IMR-90 (cell line): ENCODE measurements around the gene GFER. TPM values are rescaled to one million over a fixed set of nuclear protein-coding genes. Genes with fewer than 3 reads are reported as not detected.

Source experiments
- ATAC-seq: fragments of 200-7000 bp; cut with Tn5 transposase; 2 replicates; pipeline ENCODE4 v1.9.1; 2020; ENCODE audit warnings: low read depth, mild to moderate bottlenecking, moderate library complexity
- BruUV-seq: library from RNA; stranded (reverse); fragments of 400-500 nt; replicated peaks from 2 replicates; lab custom pipeline; 2021; lab: Mats Ljungman, UMichigan
- CTCF ChIA-PET: fragments of 300-600 bp; formaldehyde crosslinking; extraction: SDS; loops from one replicate; lab custom pipeline; 2021; ENCODE audit warnings: antibody characterized with exemption; lab: Yijun Ruan, JAX
- POLR2A ChIA-PET: fragments of 300-600 bp; sonication (Branson Sonifier 250); formaldehyde crosslinking; loops from one replicate; lab custom pipeline; 2022; ENCODE audit warnings: antibody characterized with exemption; ENCODE audit not compliant: unreplicated experiment; lab: Charles Lee
- DNase-seq: peaks from one replicate; pipeline ENCODE4 v3.0.0; 2013
- H2AFZ ChIP-seq: replicated peaks from 2 replicates; pipeline ENCODE3; 2013; ENCODE audit warnings: low read length, mild to moderate bottlenecking; ENCODE audit not compliant: poor library complexity
- H2AK5ac ChIP-seq: 2 replicates; pipeline ENCODE4 v1.6.1; 2013; ENCODE audit warnings: low read depth, low read length, inconsistent platforms
- H2AK9ac ChIP-seq: replicated peaks from 2 replicates; pipeline ENCODE3; 2013; ENCODE audit warnings: mild to moderate bottlenecking, low read depth, low read length, moderate library complexity; ENCODE audit not compliant: poor library complexity
- H2BK120ac ChIP-seq: 2 replicates; pipeline ENCODE4 v1.6.1; 2013; ENCODE audit warnings: low read depth, low read length, inconsistent platforms
- H2BK15ac ChIP-seq: 3 replicates; pipeline ENCODE4 v1.6.1; 2013; ENCODE audit warnings: low read depth, low read length, inconsistent platforms
- H2BK20ac ChIP-seq: 2 replicates; pipeline ENCODE4 v1.6.1; 2013; ENCODE audit warnings: low read depth, mild to moderate bottlenecking, inconsistent platforms, low read length, moderate library complexity
- H2BK5ac ChIP-seq: 2 replicates; pipeline ENCODE4 v1.6.1; 2013; ENCODE audit warnings: mild to moderate bottlenecking, low read depth, low read length, inconsistent platforms; ENCODE audit not compliant: poor library complexity, severe bottlenecking
- H3K14ac ChIP-seq: replicated peaks from 2 replicates; pipeline ENCODE4 v1.6.1; 2013; ENCODE audit warnings: low read depth, low read length, inconsistent platforms
- H3K18ac ChIP-seq: 2 replicates; pipeline ENCODE4 v1.6.1; 2013; ENCODE audit warnings: low read depth, low read length, control low read depth
- H3K23ac ChIP-seq: 2 replicates; pipeline ENCODE4 v1.6.1; 2013; ENCODE audit warnings: low read depth, low read length, inconsistent platforms
- H3K27ac ChIP-seq: 2 replicates; pipeline ENCODE4 v1.5.1; 2013; ENCODE audit warnings: mild to moderate bottlenecking, control low read depth, low read length; ENCODE audit not compliant: insufficient read depth
- H3K27me3 ChIP-seq: 2 replicates; pipeline ENCODE4 v1.6.1; 2013; ENCODE audit warnings: low read length; ENCODE audit not compliant: control insufficient read depth, insufficient read depth
- H3K36me3 ChIP-seq: 2 replicates; pipeline ENCODE4 v1.6.1; 2013; ENCODE audit warnings: low read length, mixed read lengths; ENCODE audit not compliant: control insufficient read depth, insufficient read depth
- H3K4ac ChIP-seq: 2 replicates; pipeline ENCODE4 v1.6.1; 2013; ENCODE audit warnings: low read depth, low read length, inconsistent platforms
- H3K4me1 ChIP-seq: 2 replicates; pipeline ENCODE4 v1.6.1; 2013; ENCODE audit warnings: low read length, mixed read lengths; ENCODE audit not compliant: control insufficient read depth, insufficient read depth
- H3K4me2 ChIP-seq: 2 replicates; pipeline ENCODE4 v1.6.1; 2013; ENCODE audit warnings: low read depth, mild to moderate bottlenecking, control low read depth, low read length, moderate library complexity
- H3K4me3 ChIP-seq: 2 replicates; pipeline ENCODE4 v1.5.1; 2013; ENCODE audit warnings: low read depth, mild to moderate bottlenecking, control low read depth, low read length, moderate library complexity; ENCODE audit not compliant: insufficient read depth
- H3K56ac ChIP-seq: 2 replicates; pipeline ENCODE4 v1.6.1; 2013; ENCODE audit warnings: low read length, inconsistent platforms; ENCODE audit not compliant: insufficient read depth; ENCODE audit errors: extremely low read depth
- H3K79me1 ChIP-seq, 2 experiments: 2 replicates each; pipeline ENCODE4 v1.6.1; 2013; ENCODE audit warnings: low read length in 2 of 2, inconsistent platforms in 1 of 2, low read depth in 1 of 2
- H3K9ac ChIP-seq: 2 replicates; pipeline ENCODE4 v1.6.1; 2013; ENCODE audit warnings: low read depth, low read length, control low read depth
- H3K9me1 ChIP-seq: 2 replicates; pipeline ENCODE4 v1.6.1; 2013; ENCODE audit warnings: low read length, inconsistent platforms; ENCODE audit not compliant: insufficient read depth
- H3K9me3 ChIP-seq: 2 replicates; pipeline ENCODE4 v1.6.1; 2013; ENCODE audit warnings: low read length; ENCODE audit not compliant: control insufficient read depth, insufficient read depth
- H4K20me1 ChIP-seq: 2 replicates; pipeline ENCODE4 v1.6.1; 2013; ENCODE audit warnings: low read length, inconsistent platforms; ENCODE audit not compliant: insufficient read depth
- H4K5ac ChIP-seq: 2 replicates; pipeline ENCODE4 v1.6.1; 2013; ENCODE audit warnings: mild to moderate bottlenecking, low read depth, low read length, control low read depth
- H4K8ac ChIP-seq, 2 experiments: 2 replicates each; pipeline ENCODE4 v1.6.1; 2013; ENCODE audit warnings: low read depth in 2 of 2, low read length in 2 of 2, control low read depth in 1 of 2, inconsistent platforms in 1 of 2
- H4K91ac ChIP-seq: 2 replicates; pipeline ENCODE4 v1.6.1; 2013; ENCODE audit warnings: low read depth, low read length, inconsistent platforms; ENCODE audit not compliant: insufficient read depth
- MXI1 ChIP-seq: IDR thresholded peaks from 2 replicates; pipeline ENCODE4 v1.6.1; 2012; ENCODE audit warnings: low read depth, mild to moderate bottlenecking, low read length, moderate library complexity, borderline replicate concordance
- NFE2L2 ChIP-seq: fragments of 150-350 bp; IDR thresholded peaks from 2 replicates; pipeline ENCODE4 v1.6.1; 2016; ENCODE audit warnings: low read depth, mild to moderate bottlenecking, low read length
- SMC3 ChIP-seq: fragments of 150-350 bp; IDR thresholded peaks from 2 replicates; pipeline ENCODE4 v1.6.1; 2016; ENCODE audit warnings: low read depth, mild to moderate bottlenecking, antibody characterized with exemption, low read length, moderate library complexity
- WGBS, 2 experiments: methylation state at CpG; one replicate each; pipeline versions ENCODE4 v1.1.5 to v1.1.7; 2013; ENCODE audit warnings: missing lambda C conversion rate in 2 of 2; ENCODE audit not compliant: insufficient read length in 1 of 2; ENCODE audit errors: extremely low coverage in 2 of 2; 5-methylcytosine and 5-hydroxymethylcytosine counted together
- dilution Hi-C: fragments of 300-500 bp; cut with HindIII; formaldehyde crosslinking; loops from one replicate; pipeline ENCODE4 v1.14.3; 2018; ENCODE audit warnings: low sequenced_read_pairs; ENCODE audit not compliant: unreplicated experiment
- in situ Hi-C: fragments of 300-500 bp; cut with MboI; formaldehyde crosslinking; loops from 3 replicates; pipeline ENCODE4 v1.14.3; 2019; ENCODE audit warnings: low sequenced_read_pairs, inconsistent platforms, mixed read lengths
- intact Hi-C: fragments of 100-400 bp; cut with micrococcal nuclease; formaldehyde crosslinking; loops from 2 replicates; pipeline ENCODE4 v1.10.0; 2022
- polyA plus RNA-seq, 3 experiments: library from polyadenylated mRNA; depleted of rRNA; stranded (reverse); fragments of >200 nt; gene quantifications; 2 replicates each; pipeline ENCODE4 v1.2.3, GENCODE V29; 2012; ENCODE audit warnings: low replicate concordance in 1 of 3
- total RNA-seq: library from RNA; depleted of rRNA; stranded (reverse); fragments of >200 nt; gene quantifications from 2 replicates; pipeline ENCODE4 v1.2.3, GENCODE V29; 2012

Gene GFER
- total and polyA plus RNA-seq, 2 of the 4 experiments (the other 2 are of a cell fraction), result 6.8 to 19.8 TPM

DNA sequence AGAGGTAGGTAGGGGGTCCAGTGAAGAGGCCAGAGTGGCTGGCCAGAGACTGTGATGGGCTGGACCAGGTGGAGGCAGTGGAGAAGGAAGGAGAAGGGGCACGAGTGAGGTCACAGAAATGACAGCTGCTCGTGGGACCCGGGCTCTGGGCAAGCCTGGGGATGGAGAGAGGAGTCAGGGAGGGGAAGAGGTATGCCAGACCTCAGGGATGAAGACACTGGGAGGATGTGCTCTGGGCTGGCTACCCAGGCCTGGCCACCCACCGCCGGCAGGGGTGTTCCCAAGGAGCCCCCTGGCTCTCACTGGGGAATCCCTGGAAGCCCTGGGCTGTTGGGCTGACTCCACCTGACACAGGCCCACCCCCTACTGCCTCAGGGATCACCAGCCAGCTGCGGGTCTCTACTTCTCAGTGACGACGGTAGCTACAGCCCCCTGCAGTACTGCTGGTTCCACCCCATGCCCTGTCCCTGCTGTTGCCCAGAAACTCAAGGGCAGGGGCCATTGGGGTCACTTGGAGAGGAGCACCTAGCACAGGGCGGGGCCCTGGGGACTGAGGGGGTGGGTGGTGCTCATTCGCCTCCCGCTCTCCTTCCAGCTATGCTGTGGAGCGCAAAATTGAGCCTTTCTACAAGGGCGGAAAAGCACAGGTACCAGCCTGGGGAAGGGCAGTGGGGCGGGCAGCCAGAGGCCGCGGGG is 10.4 kb upstream of the GFER start:
- DNase-seq (no peak), ATAC-seq (no peak)
- H2AK5ac ChIP-seq, result no peak overlapping the region
- 97% methylated on average over 5 of the region's 16 CpGs; no CpG with 5 or more reads in 1 of the 2 experiments for WGBS, 2 experiments
- intact Hi-C loops (no loop called here), in situ Hi-C loops (no loop called here), dilution Hi-C loops (no loop called here)
- no peaks in the 10 kb centered on the region for H3K9me3 ChIP-seq
- BruUV-seq, result no TSS peak
- H3K36me3 ChIP-seq, result peaks cover 40% of the 10 kb centered on the region
- H3K9ac ChIP-seq, result no peak overlapping the region
- H4K8ac ChIP-seq, result no peak overlapping the region
- H4K5ac ChIP-seq, result no peak overlapping the region
- no peak overlapping the region for H3K4me3 ChIP-seq
- peaks cover 6% of the 10 kb centered on the region for H3K4me1 ChIP-seq
- H3K14ac ChIP-seq, result no peak overlapping the region
- H2BK20ac ChIP-seq, result no peak overlapping the region
- ChIA-PET POLR2A (no interaction called here), CTCF (no interaction called here)
- H3K9me1 ChIP-seq, result peaks cover 3% of the 10 kb centered on the region; the same call in 1 of the 2 replicates
- H4K91ac ChIP-seq, result no peak overlapping the region
- no peaks in the 10 kb centered on the region for H3K27me3 ChIP-seq
- H3K79me1 ChIP-seq, result peaks cover 9 to 36% of the 10 kb centered on the region in 2 experiments
- no peak overlapping the region for H2AFZ ChIP-seq
- no peak overlapping the region for H2BK120ac ChIP-seq
- no peak overlapping the region for H3K4ac ChIP-seq
- TF ChIP-seq NFE2L2 (no peak), SMC3 (no peak), MXI1 (no peak)
- no peak overlapping the region for H3K4me2 ChIP-seq
- no peak overlapping the region for H2BK15ac ChIP-seq
- H3K23ac ChIP-seq, result no peak overlapping the region
- no peaks in the 10 kb centered on the region; the same call in 1 of the 2 replicates for H4K20me1 ChIP-seq
- H3K18ac ChIP-seq, result no peak overlapping the region
- no peak overlapping the region for H3K56ac ChIP-seq
- no peak overlapping the region for H3K27ac ChIP-seq
- no peak overlapping the region for H2AK9ac ChIP-seq
- no peak overlapping the region for H2BK5ac ChIP-seq
